HG03354 (cell line): Measurements from ENCODE around the gene LARGE1.

Source experiments
- ATAC-seq: cut with Tn5 transposase; IDR thresholded peaks from one replicate; pipeline ENCODE4 v1.9.1; 2021; ENCODE audit warnings: mild to moderate bottlenecking; ENCODE audit not compliant: unreplicated experiment, poor library complexity, severe bottlenecking

Gene LARGE1

DNA sequence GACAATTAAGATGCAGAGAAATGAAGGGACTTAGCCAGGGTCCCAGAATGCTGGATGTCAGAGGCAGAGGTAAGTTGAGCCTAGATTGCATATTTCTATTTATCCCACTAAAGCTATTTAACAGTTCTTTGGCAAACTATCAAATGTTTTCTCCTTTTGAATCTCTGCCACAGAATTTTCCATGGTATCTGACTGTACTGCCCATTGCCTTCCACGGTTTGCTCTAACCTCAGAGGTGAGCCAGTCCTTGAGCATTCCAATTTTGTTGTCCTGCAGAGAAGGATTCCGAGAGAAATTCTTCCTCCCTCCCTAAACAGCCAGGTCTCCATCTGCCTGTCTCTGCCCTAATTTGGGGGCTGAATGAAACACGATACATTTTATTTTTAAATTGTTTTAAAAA, 493.8 kb downstream of the LARGE1 start:
- ATAC-seq, result no peak

- ATAC-seq, result no peak
Measured at GRCh38 chr22:33421859-33422258, 498.4 kb downstream of the LARGE1 start.

DNA sequence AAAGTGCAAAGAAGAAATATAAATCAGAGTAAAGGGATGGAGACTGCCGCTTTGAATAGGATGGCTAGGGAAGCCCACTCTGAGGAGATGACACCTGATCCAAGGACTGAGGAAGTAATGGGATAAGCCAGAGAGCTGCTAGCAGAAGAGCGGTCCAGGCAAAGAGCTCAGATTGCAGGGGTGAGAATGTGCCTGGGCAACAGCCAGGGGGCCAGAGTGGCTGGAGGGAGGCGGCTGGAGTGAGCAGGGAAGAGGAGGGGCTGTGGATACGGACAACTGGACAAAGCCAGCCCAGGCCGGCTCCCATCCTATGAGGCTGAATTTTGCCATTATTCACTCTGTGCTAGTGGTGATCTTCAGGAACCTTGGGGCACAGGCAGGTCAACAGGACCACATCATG, 501.8 kb downstream of the LARGE1 start:
- ATAC-seq, result no peak

DNA sequence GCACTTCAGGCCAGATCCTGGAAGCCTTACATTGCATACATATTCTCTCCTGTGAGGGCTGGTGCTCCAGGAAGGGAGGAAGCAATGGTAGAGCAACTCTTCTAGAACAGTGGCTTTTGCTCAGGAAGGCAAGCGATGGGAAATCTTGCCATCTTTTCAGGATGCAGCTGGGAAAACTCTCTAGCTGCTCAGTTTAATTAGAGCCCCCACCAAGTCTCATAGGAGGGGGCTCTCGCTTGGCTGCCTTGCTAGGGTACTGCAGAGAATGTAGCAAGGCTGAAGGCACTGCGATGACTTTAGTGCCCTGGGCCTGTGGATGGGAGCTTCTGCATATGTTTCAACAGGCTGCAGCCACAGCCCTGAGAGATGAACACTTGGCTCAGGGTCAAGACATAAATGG, 504.9 kb downstream of the LARGE1 start:
- ATAC-seq, result no peak

DNA sequence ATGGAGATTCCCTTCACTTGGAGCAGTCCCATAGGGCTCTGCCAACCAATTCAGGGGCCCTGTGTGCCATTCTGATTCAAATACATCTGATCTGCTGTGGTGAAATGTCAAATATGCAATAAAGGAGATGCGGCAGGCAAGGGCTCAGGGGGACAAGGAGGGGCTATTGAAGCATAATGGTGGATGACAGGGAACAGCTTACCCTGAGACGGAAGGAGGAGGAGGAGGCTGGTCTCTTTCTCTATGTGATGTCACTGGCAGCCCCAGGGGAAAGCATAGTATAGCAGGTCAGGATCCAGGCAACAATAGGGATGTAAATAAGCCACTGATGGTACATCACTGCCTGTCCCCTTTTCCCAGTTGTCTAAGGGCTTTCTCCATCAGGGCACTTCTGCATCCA, 511.2 kb downstream of the LARGE1 start:
- ATAC-seq, result no peak

DNA sequence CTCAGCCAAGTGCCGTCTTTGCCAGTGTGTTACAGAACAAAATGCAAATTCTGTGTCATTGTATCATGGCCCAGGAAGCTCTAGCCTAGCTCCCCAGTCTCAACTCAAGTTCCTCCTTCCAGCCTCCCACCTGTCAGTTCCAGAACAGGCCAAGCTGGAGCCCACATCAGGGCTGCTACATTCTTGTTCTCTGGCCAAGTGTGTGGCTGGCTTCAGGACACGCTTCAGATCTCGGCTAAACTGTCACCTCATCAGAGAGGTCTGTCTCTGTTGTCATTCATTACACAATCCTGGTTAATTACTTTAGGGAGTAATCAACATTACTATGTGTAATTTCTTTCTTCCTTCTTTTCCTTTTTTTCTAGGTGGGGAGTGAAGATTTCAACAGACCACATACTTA, 515.1 kb downstream of the LARGE1 start:
- no peak for ATAC-seq

DNA sequence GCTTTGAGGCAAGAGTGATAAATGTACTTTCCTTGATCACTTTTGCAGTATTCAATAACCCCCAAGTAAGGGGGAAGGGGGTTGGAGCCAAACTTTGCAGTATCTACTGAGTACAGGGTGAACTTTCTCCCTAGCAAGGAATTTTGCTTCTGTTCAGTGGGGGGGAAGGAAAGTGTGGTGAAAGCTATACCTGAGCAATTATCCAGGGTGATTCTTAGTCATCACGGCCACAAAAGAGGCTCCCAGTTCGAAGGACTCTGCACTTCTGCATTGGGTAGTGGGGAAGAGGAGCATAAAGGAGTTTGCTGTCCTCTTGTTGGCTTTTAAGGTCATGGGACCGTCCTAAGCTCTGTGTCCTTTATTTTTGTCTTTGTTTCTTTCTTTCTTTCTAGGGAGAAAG, 515.6 kb downstream of the LARGE1 start:
- no peak for ATAC-seq

DNA sequence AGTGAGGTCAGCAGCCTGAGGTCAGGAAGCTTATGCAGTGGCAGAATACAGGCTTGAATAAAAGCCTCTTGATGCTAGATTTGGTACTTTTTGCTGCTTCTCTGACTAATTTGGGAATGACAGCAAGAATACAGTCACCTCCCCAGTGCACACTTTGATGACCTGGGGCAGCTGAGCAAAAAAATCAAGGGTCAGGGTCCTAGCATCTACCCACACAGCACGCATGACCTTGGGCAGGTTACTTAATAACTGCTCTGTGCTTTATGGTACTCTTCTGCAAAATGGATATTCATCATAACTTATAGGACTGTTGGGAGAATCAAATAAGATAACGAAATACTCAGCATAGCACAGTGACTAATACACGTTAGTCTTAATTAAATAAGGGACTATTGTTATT, 518.0 kb downstream of the LARGE1 start:
- no peak for ATAC-seq

- no peak for ATAC-seq
Measured at GRCh38 chr22:33401291-33401690, 519.0 kb downstream of the LARGE1 start.

DNA sequence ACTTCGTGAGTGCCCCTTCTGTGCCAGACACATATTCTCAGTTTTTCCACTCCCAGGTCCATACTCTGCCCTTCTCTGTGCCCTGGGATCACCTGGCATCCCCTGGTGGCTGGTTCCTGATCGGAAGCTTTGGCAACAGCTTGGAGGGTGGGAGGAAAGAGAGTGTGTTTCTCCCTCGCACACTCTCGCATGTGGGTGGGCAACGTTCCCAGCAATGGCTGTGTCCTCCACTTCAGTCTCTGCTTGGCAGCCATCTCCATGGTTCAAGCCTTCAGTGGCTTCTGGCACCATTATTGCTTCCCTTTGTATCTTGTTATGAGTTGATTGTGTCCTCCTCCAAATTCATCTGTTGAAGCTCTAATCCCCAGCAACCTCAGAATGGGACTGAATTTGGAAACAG, 519.4 kb downstream of the LARGE1 start:
- no peak for ATAC-seq

DNA sequence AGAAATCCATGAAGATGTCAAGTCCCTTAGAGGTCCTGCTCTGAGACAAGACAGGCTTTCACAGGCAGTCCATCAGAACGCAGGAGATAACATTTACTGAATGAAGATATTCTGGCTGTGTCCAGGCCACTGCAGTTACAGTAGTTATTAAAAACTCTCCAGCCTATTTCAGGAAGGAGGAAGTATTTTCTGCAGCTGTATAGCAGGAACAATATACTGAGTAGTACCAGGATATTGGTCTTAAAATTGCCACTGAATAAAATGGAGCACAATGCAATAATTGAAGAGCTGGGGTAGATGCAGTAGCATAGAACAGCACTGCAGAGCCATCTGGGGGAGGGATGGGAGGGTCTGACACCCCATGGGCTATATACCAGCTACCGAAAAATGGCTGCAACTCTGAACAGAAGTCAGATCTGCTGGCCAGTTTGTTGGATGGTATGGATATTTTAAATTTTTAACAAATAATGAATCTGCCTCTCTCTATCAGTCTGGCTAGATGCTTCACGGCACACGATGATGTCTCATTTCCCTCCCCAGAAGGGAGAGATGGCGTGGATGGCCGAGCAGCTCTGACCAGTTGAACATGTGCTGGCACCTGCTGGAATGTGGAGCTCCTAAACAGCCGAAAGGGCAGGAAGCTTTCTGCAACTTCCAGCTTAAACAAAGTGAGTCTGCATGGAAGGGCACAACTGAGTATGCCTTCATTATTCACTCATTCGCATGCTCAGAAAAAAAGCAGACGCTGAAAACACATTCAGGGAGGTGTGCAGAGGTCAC, 520.0 kb downstream of the LARGE1 start:
- ATAC-seq, result no peak

DNA sequence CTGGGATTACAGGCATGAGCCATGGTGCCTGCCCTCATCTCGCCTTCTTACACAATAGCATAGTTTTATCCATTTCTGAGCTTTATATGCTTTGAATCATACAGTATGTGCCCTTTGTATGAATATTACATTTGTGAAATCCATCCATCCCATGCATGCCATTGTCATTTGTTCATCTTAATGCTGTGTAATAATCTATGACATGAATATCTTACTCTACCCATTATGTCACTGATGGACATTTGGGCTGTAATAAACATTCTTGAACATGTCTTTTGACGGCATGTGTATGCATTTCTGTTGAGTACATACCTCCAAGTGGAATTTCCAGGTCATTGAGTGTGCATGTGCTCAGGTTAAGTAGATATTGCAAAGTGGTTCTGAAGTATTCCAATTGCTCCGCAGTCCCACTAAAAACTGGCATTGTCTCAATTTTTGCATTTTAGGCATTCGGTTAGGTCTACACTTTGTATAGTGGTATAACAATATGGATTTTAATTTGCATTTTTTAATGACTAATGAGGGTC, 522.8 kb downstream of the LARGE1 start:
- ATAC-seq, result no peak

DNA sequence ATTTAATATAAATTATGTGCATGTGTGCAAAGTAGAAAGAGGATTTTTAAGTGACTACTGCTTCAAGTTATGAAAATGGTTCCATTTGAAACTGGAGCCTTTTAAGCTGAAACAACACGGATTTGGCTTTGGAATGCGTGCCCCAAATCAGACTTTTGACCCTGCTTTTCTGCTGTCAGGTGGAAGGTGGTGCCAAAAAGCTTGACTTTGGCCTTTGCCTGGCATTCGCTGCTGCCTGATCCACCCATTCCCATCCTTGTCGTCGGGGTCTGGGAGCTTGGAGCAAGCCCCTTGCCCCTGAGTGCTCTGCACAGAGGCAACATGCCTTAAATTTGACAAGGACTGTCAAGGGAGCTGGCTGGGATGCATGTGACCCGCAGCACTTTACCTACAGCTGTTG, 526.8 kb downstream of the LARGE1 start:
- no peak for ATAC-seq

GRCh38 chr22:33391298-33391697, 529.0 kb downstream of the LARGE1 start:
- no peak for ATAC-seq

DNA sequence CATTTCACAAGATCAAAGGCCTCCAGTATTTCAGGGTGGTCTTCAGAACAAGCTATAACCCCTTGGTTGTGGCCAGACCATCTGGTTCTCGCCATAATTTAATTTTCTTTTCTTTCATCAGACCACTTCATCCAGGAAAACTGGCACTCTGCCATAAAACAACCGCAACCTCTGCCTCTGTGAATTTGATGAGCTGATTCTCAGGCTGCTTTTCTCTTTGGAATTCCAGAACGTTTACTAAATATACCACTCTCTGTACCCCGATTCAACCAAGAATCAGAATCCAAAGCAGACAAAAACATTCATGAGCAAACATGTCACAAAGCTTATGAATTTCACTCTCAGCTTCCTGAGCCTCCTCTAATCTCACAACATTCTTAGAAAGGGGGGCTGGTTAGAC, 530.3 kb downstream of the LARGE1 start:
- no peak for ATAC-seq

GRCh38 chr22:33386270-33386669, 534.0 kb downstream of the LARGE1 start:
- ATAC-seq, result no peak

DNA sequence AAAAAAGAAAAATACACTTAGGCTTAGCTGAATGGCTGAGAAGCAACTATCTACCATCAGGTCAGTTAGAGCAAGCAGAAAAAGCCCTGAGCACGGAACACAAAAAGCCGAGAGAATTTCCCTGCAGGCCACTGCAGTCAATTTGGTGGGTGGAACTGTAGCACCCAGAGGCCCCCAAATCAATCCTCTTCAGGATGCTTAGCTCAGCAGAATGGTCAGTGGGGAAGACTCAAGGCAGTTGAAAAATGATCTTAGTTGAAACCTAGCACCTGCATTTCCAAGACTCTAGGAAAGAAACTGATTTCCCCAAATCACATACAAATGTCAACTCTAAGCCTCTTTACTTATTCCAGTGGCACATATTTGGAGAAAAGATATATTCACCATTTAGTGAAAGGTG, 534.7 kb downstream of the LARGE1 start:
- ATAC-seq, result no peak

- no peak for ATAC-seq
Measured at GRCh38 chr22:33382436-33382835, 537.8 kb downstream of the LARGE1 start.

- ATAC-seq, result no peak
Measured at GRCh38 chr22:33381531-33382406, 538.5 kb downstream of the LARGE1 start.

- no peak for ATAC-seq
Measured at GRCh38 chr22:33380789-33381530, 539.3 kb downstream of the LARGE1 start.
